ENCODE results near the gene AGR3.
"Not testable (repeated sequence)": the region's sequence is repeated elsewhere in the genome, so short reads cannot be mapped to it uniquely, and the experiment has no call there.

AGR3 gene

DNA sequence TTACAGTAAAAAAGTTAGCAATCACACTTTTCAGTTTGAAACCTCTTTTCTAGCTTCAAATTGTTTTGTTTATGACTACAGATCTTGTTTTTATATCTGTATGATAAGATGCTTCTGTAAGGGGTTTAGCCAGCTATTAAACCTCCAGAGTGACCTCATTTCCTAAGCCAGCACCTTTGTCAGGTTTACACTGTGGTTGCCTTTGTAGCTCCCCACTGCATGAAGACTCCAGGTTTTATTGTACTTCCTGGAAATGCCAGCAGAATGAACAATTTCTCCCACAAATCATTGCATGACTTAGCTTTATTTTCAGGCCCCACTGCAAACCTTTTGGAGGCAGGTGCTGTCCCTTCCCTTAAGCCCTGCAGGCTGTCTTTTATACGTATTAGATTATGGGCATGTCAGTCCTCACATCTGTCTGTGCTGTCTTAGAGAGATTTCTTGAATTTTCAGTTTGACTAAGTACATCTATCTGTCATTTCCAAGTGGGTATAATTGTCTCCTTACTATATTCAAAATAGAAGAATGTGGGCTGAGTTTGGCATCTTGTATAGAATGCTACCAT is 8.2 kb upstream of the AGR3 start:
- no peak for DNase-seq

DNA sequence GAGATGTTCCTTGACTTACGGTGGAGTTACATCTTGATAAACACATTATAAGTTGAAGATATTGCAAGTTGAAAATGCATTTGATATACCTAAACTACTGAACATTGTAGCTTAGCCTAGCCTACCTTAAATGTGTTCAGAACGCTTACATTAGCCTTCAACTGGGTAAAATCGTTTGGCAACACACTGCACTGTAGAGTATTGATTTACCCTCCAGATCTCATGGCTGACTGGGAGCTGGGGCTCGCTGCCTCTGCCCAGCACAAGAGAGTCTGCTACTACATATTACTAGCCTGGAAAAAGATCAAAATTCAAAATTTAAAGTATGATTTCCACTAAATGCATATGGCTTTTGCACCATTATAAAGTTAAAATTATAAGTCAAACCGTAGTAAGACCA is 7.5 kb upstream of the AGR3 start:
- no peak for DNase-seq

DNA sequence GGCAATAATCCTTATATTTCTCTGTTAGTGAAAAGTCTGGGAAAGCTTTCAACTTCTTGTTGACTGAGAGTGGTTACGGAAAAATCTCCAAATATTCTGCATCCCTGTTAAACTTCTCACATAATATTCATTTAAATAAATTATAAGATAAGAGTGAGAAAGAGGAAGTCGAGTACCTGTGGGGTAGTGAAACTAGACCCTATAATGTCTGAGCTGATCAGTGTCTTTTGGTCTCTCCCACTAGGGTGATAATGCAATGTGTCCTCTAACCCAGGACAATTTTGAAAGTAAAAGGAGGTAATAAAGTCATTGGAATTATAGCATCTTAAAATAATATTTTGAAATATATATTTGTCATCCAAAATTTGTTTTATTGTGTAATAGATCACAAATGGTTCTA is 2.1 kb upstream of the AGR3 start:
- DNase-seq, result no peak

DNA sequence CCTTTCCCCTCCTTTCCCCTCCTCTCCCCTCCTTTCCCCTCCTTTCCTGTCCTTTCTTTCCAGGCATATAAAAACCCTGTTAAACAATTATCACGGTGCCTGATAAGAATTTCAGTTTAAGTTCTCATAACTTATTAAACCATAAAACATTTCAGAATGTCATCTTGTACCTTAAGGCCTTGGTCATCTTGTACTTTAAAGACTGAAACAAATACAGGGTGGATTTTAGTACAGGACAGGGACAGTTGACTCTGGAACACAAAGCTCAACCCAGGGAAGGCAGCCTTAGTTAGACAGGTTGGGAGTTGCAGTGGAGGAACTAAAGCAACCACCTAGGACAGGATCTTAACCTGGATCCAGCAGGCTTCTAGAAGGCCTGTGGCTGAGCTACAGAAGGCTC is 1.2 kb downstream of the AGR3 start:
- no peak for DNase-seq

DNA sequence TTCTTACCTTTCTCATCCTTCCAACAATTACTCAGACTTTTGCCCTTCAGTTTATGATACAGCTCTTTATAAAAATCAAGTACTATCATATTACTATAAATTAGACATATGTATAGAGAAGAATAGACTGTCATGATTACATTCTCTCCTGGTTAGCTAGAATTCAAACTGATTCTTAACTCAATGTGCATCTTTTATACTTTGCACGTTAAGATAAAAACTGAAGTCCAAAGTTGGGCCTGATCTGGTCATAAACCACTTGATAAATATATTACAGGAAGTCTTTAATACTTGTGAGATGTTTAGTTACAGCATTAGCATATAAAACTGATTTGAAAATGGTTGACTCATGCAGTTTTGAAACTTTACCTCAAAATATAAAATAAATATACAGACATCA is 2.6 kb downstream of the AGR3 start:
- no peak for DNase-seq

DNA sequence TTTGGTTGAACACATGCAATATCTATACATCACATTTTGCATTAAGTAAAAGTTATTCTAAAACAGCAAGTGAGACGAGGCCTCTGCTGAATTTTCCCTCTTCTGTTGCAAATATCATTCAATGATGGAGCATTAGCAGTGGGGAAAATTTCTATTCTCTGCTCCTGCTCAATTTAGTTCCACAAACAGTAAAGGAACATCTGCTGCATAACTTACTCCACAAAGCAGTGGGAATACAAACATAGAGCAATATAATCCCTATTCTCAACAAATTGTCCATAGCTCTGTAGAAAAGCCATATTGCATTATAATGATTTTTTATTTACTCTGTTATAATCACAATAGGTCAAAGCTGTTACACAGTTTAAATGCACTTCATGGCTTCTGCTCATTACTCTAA is 5.9 kb downstream of the AGR3 start:
- no peak for DNase-seq

DNA sequence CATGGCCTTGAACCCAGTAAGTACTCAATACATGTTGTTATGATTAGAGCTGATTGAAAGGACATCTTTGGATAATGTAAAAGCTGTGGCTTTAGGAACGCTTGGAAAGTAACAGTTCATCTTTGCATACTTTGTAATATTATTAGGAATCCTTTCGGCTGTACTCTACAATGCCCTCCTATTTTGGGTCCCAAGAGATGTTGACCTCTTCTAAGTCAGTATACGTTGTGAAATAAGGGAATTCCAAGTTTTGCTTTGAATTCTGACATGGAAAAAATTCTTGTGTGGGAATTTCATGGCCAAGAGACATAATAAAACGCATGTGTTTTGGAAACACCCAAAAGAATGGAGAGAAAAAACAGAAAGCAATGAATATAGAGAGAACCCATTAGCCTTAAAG is 7.7 kb downstream of the AGR3 start:
- DNase-seq, result no peak

DNA sequence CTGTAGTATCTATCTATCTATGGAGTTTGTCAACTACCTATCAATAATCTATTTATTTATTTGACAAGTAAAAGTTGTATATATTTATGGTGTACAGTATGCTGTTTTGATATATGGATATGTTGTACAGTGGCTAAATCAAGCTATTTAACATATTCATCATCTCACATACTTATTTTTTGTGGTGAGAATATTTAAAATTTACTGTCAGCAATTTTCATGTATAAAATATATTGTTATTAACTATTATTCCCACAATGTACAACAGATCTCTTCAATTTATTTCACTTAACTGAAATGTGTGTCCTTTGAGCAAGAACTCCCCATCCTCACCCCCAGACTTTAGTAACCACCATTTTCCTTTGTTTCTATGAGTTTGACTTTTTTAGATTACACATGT is 14.5 kb downstream of the AGR3 start:
- no peak for DNase-seq

DNA sequence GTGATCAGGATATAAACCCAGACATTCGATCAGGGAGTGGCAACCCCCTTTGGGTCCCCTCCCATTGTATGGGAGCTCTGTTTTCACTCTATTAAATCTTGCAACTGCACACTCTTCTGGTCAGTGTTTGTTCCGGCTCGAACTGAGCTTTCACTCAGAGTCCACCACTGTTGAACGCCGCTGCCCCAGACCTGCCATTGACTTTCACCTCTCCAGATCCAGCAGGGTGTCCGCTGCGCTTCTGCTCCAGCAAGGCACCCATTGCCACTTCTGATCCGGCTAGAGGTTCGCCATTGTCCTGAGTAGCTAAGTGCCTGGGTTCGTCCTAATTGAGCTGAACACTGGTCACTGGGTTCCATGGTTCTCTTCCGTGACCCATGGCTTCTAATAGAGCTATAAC is 28.6 kb downstream of the AGR3 start:
- not testable (repeated sequence) for DNase-seq

DNA sequence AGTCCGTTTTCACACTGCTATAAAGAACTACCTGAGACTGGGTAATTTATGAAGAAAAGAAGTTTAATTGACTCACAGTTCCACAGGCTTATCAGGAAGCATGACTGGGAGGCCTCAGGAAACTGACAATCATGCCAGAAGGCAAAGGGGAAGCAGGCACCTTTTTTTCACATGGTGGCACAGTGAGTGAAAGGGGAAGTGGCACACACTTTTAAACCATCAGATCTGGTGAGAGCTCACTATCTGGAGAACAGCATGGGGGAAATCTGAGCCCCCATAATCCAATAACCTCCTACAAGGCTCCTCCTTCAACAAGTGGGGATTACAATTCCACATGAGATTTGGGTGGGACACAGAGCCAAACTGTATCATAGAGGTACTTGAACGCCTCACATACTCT is 30.0 kb downstream of the AGR3 start:
- no peak for DNase-seq

DNA sequence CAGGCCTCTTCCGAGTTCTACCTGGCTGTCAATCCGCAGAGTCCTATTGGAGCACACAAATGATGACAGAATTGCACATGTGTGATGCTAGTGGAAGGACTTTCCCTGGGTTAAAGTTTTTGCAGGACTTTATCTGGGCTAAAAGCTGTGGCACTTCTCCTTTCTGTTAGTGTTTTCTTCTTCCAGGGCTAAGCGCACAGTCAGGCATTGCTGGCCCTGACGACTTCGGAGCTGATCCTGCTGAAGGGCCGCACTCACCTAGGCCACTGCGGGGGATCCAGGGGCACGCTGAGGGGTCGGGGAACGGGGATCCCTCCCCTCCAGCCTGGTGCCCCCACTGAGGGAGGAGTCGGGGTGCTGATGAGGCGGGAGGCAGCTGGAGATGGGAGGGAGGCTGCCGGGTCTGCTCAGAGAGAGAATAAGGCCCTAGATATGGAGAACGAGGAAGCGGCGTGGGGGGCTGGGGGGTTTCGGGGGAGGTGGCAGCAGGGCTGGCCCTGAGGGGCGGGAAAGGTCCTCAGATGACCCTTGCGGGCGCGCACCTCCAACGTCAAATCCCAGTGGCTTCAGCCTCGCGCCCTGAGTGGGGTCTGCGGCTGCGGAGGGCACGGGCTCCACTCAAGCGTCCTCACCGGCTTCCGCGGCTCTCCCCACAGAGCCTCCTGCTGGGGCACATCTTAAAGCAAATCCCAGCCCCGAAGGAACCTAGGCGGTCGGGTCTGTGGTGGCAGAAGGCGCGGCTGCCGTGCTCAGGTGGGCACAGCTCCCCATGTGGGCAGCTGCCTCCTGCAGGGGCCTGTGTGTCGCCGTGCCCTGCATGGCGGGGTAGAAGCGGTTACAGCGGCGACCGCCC is 30.9 kb downstream of the AGR3 start:
- DNase-seq, result no peak

DNA sequence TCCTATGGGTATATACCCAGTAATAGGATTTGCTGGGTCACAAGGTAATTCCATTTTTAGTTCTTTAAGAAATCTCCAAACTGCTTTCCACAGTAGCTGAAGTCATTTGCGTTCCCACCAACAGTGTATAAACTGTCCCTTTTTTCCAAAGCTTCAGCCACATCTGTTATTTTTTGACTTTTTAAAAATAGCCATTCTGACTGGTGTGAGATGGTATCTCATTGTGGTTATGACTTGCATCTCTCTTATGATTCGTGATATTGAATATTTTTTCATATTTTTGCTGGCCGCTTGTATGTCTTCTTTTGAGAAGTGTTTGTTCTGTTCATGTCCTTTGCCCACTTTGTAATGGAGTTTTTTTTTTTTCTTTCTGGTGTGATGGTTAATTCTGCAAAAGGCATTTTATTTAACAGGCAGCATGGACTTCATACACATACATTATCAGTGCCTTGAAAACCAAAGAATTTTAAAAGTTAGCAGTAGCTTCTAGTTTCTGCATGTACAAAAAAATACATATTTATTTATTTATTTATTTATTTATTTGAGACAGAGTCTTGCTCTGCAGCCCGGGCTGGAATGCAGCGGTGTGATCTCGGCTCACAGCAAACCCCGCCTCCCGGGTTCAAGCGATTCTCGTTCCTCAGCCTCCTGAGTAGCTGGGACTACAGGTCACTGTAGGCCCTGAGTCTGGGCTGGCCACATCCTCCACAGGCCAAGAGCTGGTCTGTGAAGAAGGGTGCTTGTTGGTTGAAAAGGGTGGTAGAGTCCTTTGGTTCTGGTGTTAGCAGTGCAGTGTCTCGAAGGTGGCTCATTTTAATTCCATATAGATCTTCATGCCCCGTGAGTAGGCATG is 32.3 kb downstream of the AGR3 start:
- no peak for DNase-seq

DNA sequence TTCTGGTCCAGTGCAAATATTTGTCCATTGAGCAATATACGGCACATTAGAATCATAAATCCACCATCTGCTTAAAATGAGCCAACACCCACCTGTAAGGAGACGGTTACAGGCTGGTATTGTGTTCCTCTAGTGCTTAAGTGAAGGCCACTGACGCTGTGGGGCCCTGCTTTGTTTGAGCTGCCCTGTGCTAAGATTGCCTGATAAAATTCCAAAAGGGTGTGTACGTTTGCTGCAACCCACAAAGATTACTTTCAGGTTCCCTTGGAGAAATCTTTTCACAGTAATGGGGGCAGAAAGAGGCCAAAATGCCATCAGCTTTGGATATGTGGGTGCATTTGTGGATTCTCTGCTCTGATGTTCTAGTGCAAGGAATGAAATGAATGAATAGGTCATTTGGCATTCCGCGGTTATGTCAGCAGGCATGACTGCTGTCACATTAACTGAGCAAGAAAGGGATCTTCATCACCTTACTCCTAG is 34.4 kb downstream of the AGR3 start:
- DNase-seq, result no peak

DNA sequence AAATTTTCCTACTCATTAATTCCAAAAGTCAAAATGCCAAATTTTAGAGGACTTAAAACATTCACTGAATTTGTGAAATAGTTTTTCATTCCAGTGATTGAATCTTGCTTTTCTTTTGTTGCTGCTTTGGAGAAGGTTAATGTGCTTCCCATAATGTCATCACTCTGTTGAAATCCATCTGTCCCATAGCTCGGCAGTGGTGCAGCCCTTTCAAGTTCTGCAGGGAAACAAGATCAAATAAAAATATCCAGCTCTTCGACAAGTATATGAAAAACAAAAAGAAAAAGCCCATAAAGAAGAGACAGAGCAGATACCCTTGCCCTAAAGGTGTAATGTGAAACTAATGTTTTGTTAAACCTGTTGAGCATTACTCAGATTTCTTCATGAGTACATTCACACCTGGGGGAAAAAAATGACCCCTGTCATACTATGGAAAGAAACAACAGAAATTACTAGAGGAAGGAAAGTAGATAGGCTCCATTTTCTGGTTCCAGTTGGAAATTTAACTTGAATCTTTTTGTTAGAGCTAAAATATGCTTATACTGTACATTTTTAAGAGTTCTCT is 35.1 kb downstream of the AGR3 start:
- no peak for DNase-seq

DNA sequence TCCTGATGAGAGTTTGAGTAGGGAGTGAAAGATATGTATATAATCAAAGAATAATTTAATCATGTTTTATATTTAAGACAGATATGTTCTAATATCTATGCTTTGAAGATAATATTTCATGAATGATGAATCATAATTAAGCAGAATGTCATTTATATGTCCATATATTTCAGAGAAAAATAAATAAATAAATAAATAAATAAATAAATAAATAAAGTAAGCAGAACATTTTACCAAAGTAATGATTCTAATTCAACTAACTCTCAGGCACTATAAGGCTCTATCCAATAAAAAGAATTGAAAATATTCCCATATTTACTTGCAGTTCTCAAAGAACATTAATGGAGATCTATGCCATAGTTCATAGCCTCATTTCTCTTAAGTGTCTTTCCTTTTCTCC is 36.0 kb downstream of the AGR3 start:
- DNase-seq, result no peak

DNA sequence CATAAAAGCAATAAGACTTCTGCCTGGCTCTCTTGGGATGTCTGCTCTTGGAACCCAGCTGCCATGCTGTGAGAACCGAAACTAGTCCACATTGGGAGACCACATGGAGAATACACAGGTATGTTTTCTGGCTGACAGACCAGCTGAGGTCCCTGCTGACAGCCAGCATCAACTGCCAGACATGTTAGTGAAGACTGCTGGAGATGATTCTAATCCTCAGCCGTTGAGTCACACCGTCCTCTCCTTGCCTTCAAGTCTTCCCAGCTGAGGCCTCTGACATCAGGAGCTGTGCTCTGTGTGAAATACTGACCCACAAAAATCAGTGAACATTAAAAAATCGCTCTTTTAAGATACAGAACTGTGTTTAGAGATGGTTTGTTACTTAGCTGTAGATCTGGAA is 40.1 kb downstream of the AGR3 start:
- DNase-seq, result no peak

DNA sequence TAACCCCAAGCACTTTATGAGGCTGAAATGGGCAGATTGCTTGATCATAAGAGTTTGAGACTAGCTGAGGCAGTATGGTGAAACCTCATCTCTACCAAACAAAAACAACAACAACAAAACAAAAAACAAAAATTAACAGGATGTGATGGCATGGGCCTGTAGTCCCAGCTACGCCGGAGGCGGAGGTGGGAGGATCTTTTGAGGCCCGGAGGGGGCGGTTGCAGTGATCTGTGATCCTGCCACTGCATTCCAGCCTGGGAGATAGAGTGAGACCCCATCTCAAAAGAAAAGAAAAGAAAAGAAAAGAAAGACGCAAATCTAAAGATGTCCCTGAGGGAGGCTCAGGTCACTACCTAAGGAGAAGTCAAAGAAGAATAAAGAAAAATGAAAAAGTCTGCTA is 41.7 kb downstream of the AGR3 start:
- no peak for DNase-seq

DNA sequence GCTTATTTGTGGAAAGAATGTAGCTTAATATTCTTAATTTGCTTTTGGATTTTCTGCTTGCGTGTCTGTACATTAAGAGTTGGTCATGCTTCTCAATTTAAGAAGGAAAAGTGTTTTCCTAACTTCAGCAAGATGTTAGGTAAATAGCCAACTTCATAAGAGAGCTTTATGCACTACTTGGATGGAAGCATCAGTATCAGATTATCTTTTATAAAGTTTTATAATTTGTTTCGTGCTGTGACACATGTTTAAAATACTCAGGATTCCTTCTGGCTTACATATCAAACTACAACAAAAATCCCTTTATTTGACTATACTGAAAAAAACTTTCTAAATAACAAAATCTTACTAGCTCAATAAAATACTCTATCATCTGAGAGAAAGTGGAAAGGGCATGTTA is 42.1 kb downstream of the AGR3 start:
- DNase-seq, result no peak

DNA sequence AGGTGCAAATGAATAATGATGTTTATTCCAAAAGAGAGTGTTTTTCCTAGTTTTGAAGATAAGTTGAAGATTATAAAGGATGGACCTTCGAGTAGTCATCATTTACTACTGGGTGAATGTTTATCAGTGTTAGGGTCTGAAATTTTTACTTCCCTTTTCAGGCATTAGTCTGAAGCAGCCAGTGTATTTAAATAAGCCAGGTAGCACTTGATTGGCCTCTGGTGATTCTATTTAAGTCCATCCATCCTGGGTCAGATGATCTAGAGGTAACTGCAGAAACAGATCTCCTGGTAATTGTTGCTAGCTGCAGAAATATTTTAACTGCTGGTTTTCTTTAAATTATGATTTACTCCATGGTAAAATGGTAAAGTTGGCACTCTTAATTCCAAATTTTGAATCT is 42.9 kb downstream of the AGR3 start:
- DNase-seq, result no peak

DNA sequence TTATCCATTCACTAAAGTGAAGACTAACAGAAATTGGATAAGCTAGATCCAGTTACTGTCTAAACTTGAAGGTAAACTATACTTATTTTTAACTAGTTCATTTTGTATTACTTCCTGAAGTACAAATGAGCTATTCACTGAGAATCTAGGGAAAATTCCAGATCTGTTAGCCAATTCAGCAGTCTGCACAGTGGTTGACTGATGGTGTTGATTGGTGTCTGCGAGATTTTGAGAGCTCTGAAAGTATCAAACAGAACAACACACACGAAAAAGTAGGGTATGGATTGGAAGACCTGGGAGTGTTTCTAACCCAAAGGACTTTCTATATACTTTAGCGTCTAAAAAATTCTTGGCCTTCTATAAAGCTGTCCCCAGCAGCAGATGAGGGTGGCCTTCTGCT is 43.4 kb downstream of the AGR3 start:
- DNase-seq, result no peak

DNA sequence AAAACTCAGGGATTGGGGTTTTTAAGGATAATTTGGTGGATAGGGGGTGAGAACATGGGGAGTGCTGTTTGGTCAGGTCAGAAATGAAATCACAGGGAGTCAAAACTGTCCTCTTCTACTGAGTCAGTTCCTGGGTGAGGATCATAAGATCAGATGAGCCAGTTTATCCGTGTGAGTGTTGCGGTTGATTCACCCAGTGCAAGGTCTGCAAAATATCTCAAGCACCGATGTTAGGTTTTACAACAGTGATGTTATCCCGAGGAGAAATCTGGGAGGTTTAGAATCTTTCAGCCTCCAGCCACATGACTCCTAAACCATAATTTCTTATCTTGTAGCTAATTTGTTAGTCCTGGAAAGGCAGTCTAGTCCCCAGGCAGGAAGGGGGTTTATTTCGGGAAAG is 45.3 kb downstream of the AGR3 start:
- DNase-seq, result no peak

DNA sequence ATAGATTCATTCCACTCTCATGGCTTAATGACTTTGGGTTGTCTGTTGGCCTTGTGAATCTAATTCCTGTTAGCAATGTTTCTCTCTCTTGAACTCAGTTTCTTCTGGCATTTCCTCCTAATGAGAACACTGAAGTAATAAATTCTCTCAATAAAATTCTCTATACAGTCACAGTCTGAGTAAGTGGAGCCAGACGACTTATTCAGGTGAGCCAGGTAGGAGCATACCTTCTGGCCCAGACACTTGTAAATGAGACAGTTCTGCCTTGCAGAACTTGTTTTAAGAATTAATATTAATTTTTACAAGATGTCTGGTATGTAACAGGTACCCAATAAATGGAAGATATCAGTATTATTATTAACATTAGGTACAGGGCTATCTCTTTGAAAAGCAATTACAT is 48.4 kb downstream of the AGR3 start:
- no peak for DNase-seq

DNA sequence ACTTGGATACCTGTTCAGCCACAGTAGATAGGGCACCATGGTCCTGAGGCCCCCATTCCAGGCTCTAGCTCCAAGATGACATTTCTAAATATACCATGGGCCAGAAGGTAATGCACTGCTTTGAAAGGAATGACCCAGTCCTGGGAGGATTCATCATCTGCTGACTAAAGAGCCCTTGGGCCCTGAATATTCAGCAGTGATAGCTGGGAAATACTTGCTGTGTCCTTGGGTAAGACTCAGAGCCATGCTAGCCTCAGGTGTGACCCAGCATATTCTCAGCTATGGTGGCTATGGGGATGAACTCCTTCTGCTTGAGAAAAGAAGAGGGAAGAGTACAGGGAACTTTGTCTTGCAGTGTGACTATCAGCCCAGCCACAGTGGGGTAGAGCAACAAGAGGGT is 55.7 kb downstream of the AGR3 start:
- DNase-seq, result no peak

DNA sequence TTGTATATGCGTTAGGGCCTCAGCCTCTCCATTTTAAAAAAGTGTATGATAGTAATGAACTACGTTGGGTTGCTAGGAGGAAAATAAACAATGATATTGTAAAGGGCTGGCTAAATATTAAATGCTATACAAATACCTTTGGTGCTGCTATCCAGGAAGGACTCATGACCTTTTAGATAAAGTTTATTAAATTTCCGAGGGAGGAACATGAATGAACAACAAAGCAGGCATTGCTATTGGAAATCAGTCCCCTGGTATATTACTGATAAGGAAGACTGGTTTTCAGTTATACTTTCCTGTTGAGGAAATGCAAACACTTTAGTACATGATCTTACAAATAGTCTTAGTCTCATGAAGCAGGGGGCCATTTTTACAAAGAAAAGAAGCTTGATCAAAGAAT is 59.8 kb downstream of the AGR3 start:
- DNase-seq, result no peak

Data from amniotic stem cell (primary cell).